H9 (cell line): ENCODE measurements around the gene USP43. TPM values are rescaled to one million over a fixed set of nuclear protein-coding genes. Genes with fewer than 3 reads are reported as not detected.

Source experiments
- DNase-seq: peaks from one replicate; pipeline ENCODE4 v3.0.0-alpha.2; 2017
- H2AFZ ChIP-seq: one replicate; pipeline ENCODE4 v1.6.1; 2013; ENCODE audit warnings: mild to moderate bottlenecking, low read length, control low read depth, moderate library complexity
- H2AK5ac ChIP-seq: 2 replicates; pipeline ENCODE4 v1.6.1; 2013; ENCODE audit warnings: low read length, control low read depth, mixed read lengths; ENCODE audit not compliant: insufficient read length
- H2BK120ac ChIP-seq: one replicate; pipeline ENCODE4 v1.6.1; 2013; ENCODE audit warnings: low read depth, mild to moderate bottlenecking, low read length, control low read depth, inconsistent platforms; ENCODE audit not compliant: poor library complexity, severe bottlenecking
- H2BK12ac ChIP-seq: 2 replicates; pipeline ENCODE4 v1.6.1; 2013; ENCODE audit warnings: low read length, control low read depth, mixed read lengths, low read depth; ENCODE audit not compliant: insufficient read length
- H2BK15ac ChIP-seq: 2 replicates; pipeline ENCODE4 v1.6.1; 2013; ENCODE audit warnings: low read depth, low read length, control low read depth
- H2BK20ac ChIP-seq: one replicate; pipeline ENCODE4 v1.6.1; 2013; ENCODE audit warnings: low read depth, mild to moderate bottlenecking, low read length, control low read depth, inconsistent platforms; ENCODE audit not compliant: poor library complexity, severe bottlenecking
- H2BK5ac ChIP-seq: 2 replicates; pipeline ENCODE4 v1.6.1; 2013; ENCODE audit warnings: low read length, control low read depth, mixed read lengths; ENCODE audit not compliant: insufficient read length
- H3K14ac ChIP-seq: 2 replicates; pipeline ENCODE4 v1.6.1; 2013; ENCODE audit warnings: low read length, control low read depth; ENCODE audit not compliant: insufficient read depth
- H3K18ac ChIP-seq: 2 replicates; pipeline ENCODE4 v1.6.1; 2013; ENCODE audit warnings: low read depth, mild to moderate bottlenecking, mixed read lengths, low read length, control low read depth; ENCODE audit not compliant: insufficient read length
- H3K23ac ChIP-seq: 2 replicates; pipeline ENCODE4 v1.6.1; 2013; ENCODE audit warnings: low read length, control low read depth, mixed read lengths, low read depth; ENCODE audit not compliant: insufficient read length
- H3K23me2 ChIP-seq: 2 replicates; pipeline ENCODE4 v1.6.1; 2013; ENCODE audit warnings: low read depth, mild to moderate bottlenecking, mixed read lengths, low read length, control low read depth; ENCODE audit not compliant: insufficient read length, poor library complexity, severe bottlenecking
- H3K27ac ChIP-seq: 2 replicates; pipeline ENCODE4 v1.5.1; 2013; ENCODE audit warnings: low read length, control low read depth, mixed read lengths, low read depth; ENCODE audit not compliant: insufficient read length
- H3K27me3 ChIP-seq: 2 replicates; pipeline ENCODE4 v1.6.1; 2013; ENCODE audit warnings: low read length, control low read depth, inconsistent platforms; ENCODE audit not compliant: insufficient read depth
- H3K4ac ChIP-seq: 2 replicates; pipeline ENCODE4 v1.6.1; 2013; ENCODE audit warnings: low read depth, mild to moderate bottlenecking, control low read depth, inconsistent platforms, low read length, moderate library complexity
- H3K4me1 ChIP-seq: 2 replicates; pipeline ENCODE4 v1.6.1; 2013; ENCODE audit warnings: low read length, control low read depth, inconsistent platforms; ENCODE audit not compliant: insufficient read depth
- H3K4me2 ChIP-seq: 2 replicates; pipeline ENCODE4 v1.6.1; 2013; ENCODE audit warnings: low read length, control low read depth, mixed read lengths; ENCODE audit not compliant: insufficient read length, insufficient read depth
- H3K56ac ChIP-seq: 2 replicates; pipeline ENCODE4 v1.6.1; 2013; ENCODE audit warnings: low read depth, mild to moderate bottlenecking, mixed read lengths, low read length, control low read depth; ENCODE audit not compliant: insufficient read length
- H3K79me1 ChIP-seq: 2 replicates; pipeline ENCODE4 v1.6.1; 2013; ENCODE audit warnings: low read depth, mild to moderate bottlenecking, moderate library complexity, low read length, control low read depth, inconsistent platforms; ENCODE audit not compliant: insufficient read depth, poor library complexity, severe bottlenecking
- H3K79me2 ChIP-seq: 2 replicates; pipeline ENCODE4 v1.6.1; 2013; ENCODE audit warnings: low read length, control low read depth, inconsistent platforms; ENCODE audit not compliant: insufficient read depth
- H3K9ac ChIP-seq: 2 replicates; pipeline ENCODE4 v1.6.1; 2013; ENCODE audit warnings: low read length, control low read depth, mixed read lengths; ENCODE audit not compliant: insufficient read length; ENCODE audit errors: extremely low read depth
- H3K9me3 ChIP-seq: one replicate; pipeline ENCODE4 v1.6.1; 2013; ENCODE audit warnings: low read depth, low read length, inconsistent platforms; ENCODE audit not compliant: control insufficient read depth
- H3T11ph ChIP-seq: one replicate; pipeline ENCODE4 v1.6.1; 2013; ENCODE audit warnings: mild to moderate bottlenecking, low read length, control low read depth, inconsistent platforms
- H4K20me1 ChIP-seq: one replicate; pipeline ENCODE4 v1.6.1; 2013; ENCODE audit not compliant: control insufficient read depth, insufficient read length, insufficient read depth
- H4K5ac ChIP-seq: 2 replicates; pipeline ENCODE4 v1.6.1; 2013; ENCODE audit warnings: low read depth, mild to moderate bottlenecking, mixed read lengths, low read length, control low read depth; ENCODE audit not compliant: insufficient read length
- H4K8ac ChIP-seq: replicated peaks from 2 replicates; pipeline ENCODE4 v1.6.1; 2013; ENCODE audit warnings: low read length, control low read depth, mixed read lengths, low read depth; ENCODE audit not compliant: insufficient read length
- H4K91ac ChIP-seq: 2 replicates; pipeline ENCODE4 v1.6.1; 2013; ENCODE audit warnings: low read depth, mild to moderate bottlenecking, moderate library complexity, mixed read lengths, low read length, control low read depth; ENCODE audit not compliant: insufficient read length
- H3K27ac Mint-ChIP-seq, 3 experiments: 2 replicates in 2 of 3; 3 replicates in 1 of 3; pipeline ENCODE4 v1.8.0; 2020 to 2021; ENCODE audit warnings: mixed read lengths in 3 of 3, mild to moderate bottlenecking in 1 of 3, moderate library complexity in 1 of 3
- H3K27me3 Mint-ChIP-seq: 2 replicates; pipeline ENCODE4 v1.8.0; 2021; ENCODE audit warnings: low read depth, mild to moderate bottlenecking, moderate library complexity, mixed read lengths
- H3K36me3 Mint-ChIP-seq, 3 experiments: 2 replicates in 2 of 3; 3 replicates in 1 of 3; pipeline ENCODE4 v1.8.0; 2020 to 2021; ENCODE audit warnings: low read depth in 3 of 3, mixed read lengths in 3 of 3; ENCODE audit not compliant: insufficient read depth in 1 of 3
- H3K4me1 Mint-ChIP-seq, 2 experiments: 2 replicates each; pipeline ENCODE4 v1.8.0; 2020; ENCODE audit warnings: mixed read lengths in 2 of 2
- H3K4me3 Mint-ChIP-seq, 2 experiments: 2 replicates in 1 of 2; 3 replicates in 1 of 2; pipeline ENCODE4 v1.8.0; 2020 to 2021; ENCODE audit warnings: mild to moderate bottlenecking in 2 of 2, mixed read lengths in 2 of 2, moderate library complexity in 1 of 2
- H3K9me3 Mint-ChIP-seq, 2 experiments: 2 replicates in 1 of 2; 3 replicates in 1 of 2; pipeline ENCODE4 v1.8.0; 2020; ENCODE audit warnings: mild to moderate bottlenecking in 2 of 2, mixed read lengths in 2 of 2, moderate library complexity in 1 of 2
- CTCF ChIP-seq: fragments of 200-600 bp; sonication (generic); conservative IDR thresholded peaks from 3 replicates; pipeline ENCODE4 v1.8.0; 2021; ENCODE audit warnings: antibody characterized with exemption, mild to moderate bottlenecking
- WGBS: extraction: QIAGEN DNeasy Blood & Tissue Kit; methylation state at CpG from one replicate; pipeline ENCODE4 v1.1.7; 2013; ENCODE audit warnings: missing lambda C conversion rate, low lambda C conversion rate, mixed read lengths; ENCODE audit not compliant: insufficient read length; ENCODE audit errors: extremely low coverage; 5-methylcytosine and 5-hydroxymethylcytosine counted together
- total RNA-seq: library from RNA; stranded (reverse); gene quantifications from 2 replicates; pipeline ENCODE4 v1.2.1, GENCODE V29; 2021

Gene USP43
- total RNA-seq, 1 experiment from 2014 or later: 5.2 TPM

- no peak overlapping the region for H3K27ac Mint-ChIP-seq
- H3K27me3 ChIP-seq: no peaks in the 10 kb centered on the region
- H3K79me1 ChIP-seq: no peaks in the 10 kb centered on the region
- no peaks in the 10 kb centered on the region for H3K27me3 Mint-ChIP-seq
- H3K79me2 ChIP-seq: no peaks in the 10 kb centered on the region
- H3K14ac ChIP-seq: no peak overlapping the region
- no peak overlapping the region for H2AK5ac ChIP-seq
- no peak overlapping the region for H4K91ac ChIP-seq
- no peak overlapping the region for H3K56ac ChIP-seq
- H3K4me3 Mint-ChIP-seq: no peak overlapping the region
- H3T11ph ChIP-seq: no peak overlapping the region
- no peak overlapping the region for H4K5ac ChIP-seq
- no peak overlapping the region for H3K4ac ChIP-seq
- no peak for DNase-seq
- no peak overlapping the region for H3K4me2 ChIP-seq
- no CpG with 5 or more reads among the region's 7 CpGs for WGBS
- no peaks in the 10 kb centered on the region for H3K23me2 ChIP-seq
- H3K23ac ChIP-seq: no peak overlapping the region
- no peak overlapping the region for H2BK5ac ChIP-seq
- H3K9ac ChIP-seq: no peak overlapping the region
- no peak overlapping the region for H2BK20ac ChIP-seq
- no peak overlapping the region for H2BK15ac ChIP-seq
- no peak overlapping the region for H3K27ac ChIP-seq
- H3K18ac ChIP-seq: no peak overlapping the region
- H2BK12ac ChIP-seq: no peak overlapping the region
- H3K36me3 Mint-ChIP-seq: peaks cover 8 to 23% (median 19%) of the 10 kb centered on the region in 3 experiments
- no peak overlapping the region for H2BK120ac ChIP-seq
- H4K8ac ChIP-seq: no peak overlapping the region
- H3K4me1 ChIP-seq: no peaks in the 10 kb centered on the region
- no peaks in the 10 kb centered on the region for H3K9me3 ChIP-seq
- no peak for TF ChIP-seq CTCF
- H2AFZ ChIP-seq: no peak overlapping the region
- H4K20me1 ChIP-seq: no peaks in the 10 kb centered on the region
- no peaks in the 10 kb centered on the region for H3K4me1 Mint-ChIP-seq
- H3K9me3 Mint-ChIP-seq: no peaks in the 10 kb centered on the region; a peak in 2 of 5 replicates
Observed at GRCh38 chr17:9700136-9700535, 54.8 kb downstream of the USP43 start.
